Measurements from ENCODE around the gene MAP3K14. TPM values are rescaled to one million over a fixed set of nuclear protein-coding genes. Genes with fewer than 3 reads are reported as not detected.

MAP3K14 gene
- total RNA-seq, 4 donors from 2014 or later, result 4.1 to 21.7 (median 6.2) TPM

DNA sequence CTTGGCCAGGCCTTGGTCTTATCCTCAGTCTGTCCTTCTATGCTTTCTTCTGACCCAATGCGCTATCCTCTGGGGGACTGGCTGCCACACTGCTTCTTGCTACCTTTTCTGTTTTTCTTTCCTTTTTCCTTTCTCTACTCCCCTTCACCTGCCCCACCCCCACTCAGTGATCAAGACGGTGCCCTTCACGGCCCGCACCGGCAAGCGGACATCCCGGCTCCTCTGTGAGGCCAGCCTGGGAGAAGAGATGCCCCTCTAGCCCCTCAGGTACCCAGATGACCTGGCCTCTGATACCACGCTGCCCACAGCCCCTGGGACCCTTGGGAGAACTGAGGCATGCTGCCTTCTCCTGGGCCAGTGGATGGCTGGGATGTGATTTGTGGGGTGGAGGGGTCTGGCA is 70.5 kb downstream of the MAP3K14 start:
- Histone ChIP-seq H3K27me3 (no peaks in the 10 kb centered on the region), H3K4me1 (peaks cover 20 to 25% of the 10 kb centered on the region in 2 donors), H3K4me3 (replicated peaks in 1 of 3) (no peak overlapping the region), H3K36me3 (no peaks in the 10 kb centered on the region), H3K27ac (no peak overlapping the region), H3K9me3 (no peaks in the 10 kb centered on the region)
- 71 to 73% methylated on average over 8 of the region's 8 CpGs for WGBS, 2 donors
- TF ChIP-seq, protein P1, sequence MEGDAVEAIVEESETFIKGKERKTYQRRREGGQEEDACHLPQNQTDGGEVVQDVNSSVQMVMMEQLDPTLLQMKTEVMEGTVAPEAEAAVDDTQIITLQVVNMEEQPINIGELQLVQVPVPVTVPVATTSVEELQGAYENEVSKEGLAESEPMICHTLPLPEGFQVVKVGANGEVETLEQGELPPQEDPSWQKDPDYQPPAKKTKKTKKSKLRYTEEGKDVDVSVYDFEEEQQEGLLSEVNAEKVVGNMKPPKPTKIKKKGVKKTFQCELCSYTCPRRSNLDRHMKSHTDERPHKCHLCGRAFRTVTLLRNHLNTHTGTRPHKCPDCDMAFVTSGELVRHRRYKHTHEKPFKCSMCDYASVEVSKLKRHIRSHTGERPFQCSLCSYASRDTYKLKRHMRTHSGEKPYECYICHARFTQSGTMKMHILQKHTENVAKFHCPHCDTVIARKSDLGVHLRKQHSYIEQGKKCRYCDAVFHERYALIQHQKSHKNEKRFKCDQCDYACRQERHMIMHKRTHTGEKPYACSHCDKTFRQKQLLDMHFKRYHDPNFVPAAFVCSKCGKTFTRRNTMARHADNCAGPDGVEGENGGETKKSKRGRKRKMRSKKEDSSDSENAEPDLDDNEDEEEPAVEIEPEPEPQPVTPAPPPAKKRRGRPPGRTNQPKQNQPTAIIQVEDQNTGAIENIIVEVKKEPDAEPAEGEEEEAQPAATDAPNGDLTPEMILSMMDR (IDR thresholded peaks at IDR 0.05), result no peak
- no peak for TF ChIP-seq POLR2A (IDR thresholded peaks at IDR 0.05)
- DNase-seq, result no peak
- intact Hi-C loops (cut with DNase I), result no loop called here

DNA sequence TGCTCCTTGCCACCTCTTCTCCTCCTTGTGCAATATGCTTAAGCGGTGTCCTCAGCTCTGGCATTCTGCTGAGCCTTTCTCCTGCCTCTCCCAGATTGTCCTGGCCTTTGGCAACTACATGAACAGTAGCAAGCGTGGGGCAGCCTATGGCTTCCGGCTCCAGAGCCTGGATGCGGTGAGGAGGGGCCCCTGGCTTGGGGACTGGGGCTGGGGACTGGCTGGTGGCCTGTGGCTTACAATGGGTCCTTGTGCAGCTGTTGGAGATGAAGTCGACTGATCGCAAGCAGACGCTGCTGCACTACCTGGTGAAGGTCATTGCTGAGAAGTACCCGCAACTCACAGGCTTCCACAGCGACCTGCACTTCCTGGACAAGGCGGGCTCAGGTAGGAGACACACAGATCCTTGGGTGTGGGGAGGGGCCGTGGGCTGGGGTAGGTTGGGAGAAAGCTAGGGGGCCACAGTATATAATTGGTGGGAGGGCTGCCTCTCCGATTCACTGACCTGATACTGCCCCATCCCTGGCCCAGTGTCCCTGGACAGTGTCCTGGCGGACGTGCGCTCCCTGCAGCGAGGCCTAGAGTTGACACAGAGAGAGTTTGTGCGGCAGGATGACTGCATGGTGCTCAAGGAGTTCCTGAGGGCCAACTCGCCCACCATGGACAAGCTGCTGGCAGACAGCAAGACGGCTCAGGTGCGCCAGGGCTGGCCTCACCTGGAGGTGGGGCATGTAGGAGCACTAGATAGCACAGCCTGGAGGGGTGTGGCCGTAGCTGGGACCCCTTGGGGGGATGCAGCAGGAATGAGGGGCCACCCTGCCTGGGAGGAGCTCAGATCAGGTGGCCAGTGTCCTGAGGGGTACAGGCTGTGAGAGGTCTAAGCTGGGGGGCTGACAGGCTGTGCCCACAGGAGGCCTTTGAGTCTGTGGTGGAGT is 71.8 kb downstream of the MAP3K14 start:
- Histone ChIP-seq H3K4me1 (peaks cover 23 to 34% of the 10 kb centered on the region in 2 donors), H3K4me3 (replicated peaks in 1 of 3) (no peak overlapping the region), H3K27ac (no peak overlapping the region), H3K36me3 (no peaks in the 10 kb centered on the region), H3K9me3 (no peaks in the 10 kb centered on the region), H3K27me3 (no peaks in the 10 kb centered on the region)
- intact Hi-C loops (cut with DNase I), result no loop called here
- TF ChIP-seq POLR2A (IDR thresholded peaks at IDR 0.05), result no peak
- TF ChIP-seq, protein P1 (IDR thresholded peaks at IDR 0.05), result no peak
- WGBS, 2 donors, result 92 to 98% methylated on average over 14 to 19 of the region's 21 CpGs
- no peak for DNase-seq

DNA sequence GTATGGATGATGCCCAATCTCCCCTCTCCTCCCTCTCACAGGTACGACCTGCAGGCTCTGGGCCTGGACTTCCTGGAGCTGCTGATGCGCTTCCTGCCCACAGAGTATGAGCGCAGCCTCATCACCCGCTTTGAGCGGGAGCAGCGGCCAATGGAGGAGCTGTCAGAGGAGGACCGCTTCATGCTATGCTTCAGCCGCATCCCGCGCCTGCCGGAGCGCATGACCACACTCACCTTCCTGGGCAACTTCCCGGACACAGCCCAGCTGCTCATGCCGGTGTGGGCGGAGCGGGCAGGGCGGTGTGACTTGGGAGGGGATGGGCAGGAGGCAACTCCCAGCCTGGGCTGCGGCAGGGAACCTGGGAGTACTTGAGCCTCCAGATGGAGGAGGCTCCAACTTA is 73.1 kb downstream of the MAP3K14 start:
- H3K36me3 ChIP-seq, result no peaks in the 10 kb centered on the region
- H3K27ac ChIP-seq, result no peak overlapping the region
- H3K9me3 ChIP-seq, result no peaks in the 10 kb centered on the region
- intact Hi-C loops (cut with DNase I), result no loop called here
- no peaks in the 10 kb centered on the region for H3K27me3 ChIP-seq
- H3K4me1 ChIP-seq, result peaks cover 20 to 31% of the 10 kb centered on the region in 2 donors
- TF ChIP-seq, protein P1 (IDR thresholded peaks at IDR 0.05), result no peak
- no peak for TF ChIP-seq POLR2A (IDR thresholded peaks at IDR 0.05)
- 89 to 95% methylated on average over 7 to 18 of the region's 18 CpGs for WGBS, 2 donors
- no peak for DNase-seq
- no peak overlapping the region for H3K4me3 ChIP-seq (replicated peaks in 1 of 3)

DNA sequence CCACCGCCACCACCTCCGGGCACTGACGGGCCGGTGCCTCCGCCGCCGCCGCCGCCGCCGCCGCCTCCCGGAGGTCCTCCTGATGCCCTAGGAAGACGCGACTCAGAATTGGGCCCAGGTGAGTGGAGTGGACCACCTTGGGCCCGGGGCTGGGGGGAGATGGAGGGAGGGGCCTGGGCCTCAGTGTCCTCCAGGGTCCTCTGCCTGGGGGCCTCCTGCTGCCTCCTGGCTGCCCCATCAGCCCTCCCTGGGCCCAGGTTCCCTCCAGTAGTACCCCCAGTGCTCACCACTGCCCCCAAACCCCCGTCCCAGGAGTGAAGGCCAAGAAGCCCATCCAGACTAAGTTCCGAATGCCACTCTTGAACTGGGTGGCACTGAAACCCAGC is 74.8 kb downstream of the MAP3K14 start:
- TF ChIP-seq, protein P1 (IDR thresholded peaks at IDR 0.05), result no peak
- TF ChIP-seq POLR2A (IDR thresholded peaks at IDR 0.05), result no peak
- H3K4me1 ChIP-seq, result peaks cover 10 to 24% of the 10 kb centered on the region in 2 donors
- no peak overlapping the region for H3K27ac ChIP-seq
- no peaks in the 10 kb centered on the region for H3K36me3 ChIP-seq
- 33 to 55% methylated on average over 1 to 2 of the region's 18 CpGs for WGBS, 2 donors
- intact Hi-C loops (cut with DNase I), result no loop called here
- no peaks in the 10 kb centered on the region for H3K27me3 ChIP-seq
- DNase-seq, result no peak
- peak overlapping the region in 1 of 3 donors; percentile 21 for H3K4me3 ChIP-seq (replicated peaks in 1 of 3)
- H3K9me3 ChIP-seq, result no peaks in the 10 kb centered on the region

Data from thyroid gland (tissue), 4 donors.